SU-DHL-6 (cell line): ENCODE measurements around the gene ZNF593OS.

Experiments
- H2AFZ ChIP-seq: fragments of 200-600 bp; sonication (generic); 2 replicates; pipeline ENCODE4 v1.6.1; 2014; ENCODE audit warnings: low read depth, mild to moderate bottlenecking, moderate library complexity, mixed read lengths, antibody characterized with exemption, low read length; ENCODE audit not compliant: severe bottlenecking
- H3F3A ChIP-seq: fragments of 200-600 bp; shearing (Covaris generic); 2 replicates; pipeline ENCODE4 v1.6.0; 2016; ENCODE audit warnings: antibody characterized with exemption, mild to moderate bottlenecking; ENCODE audit not compliant: insufficient read depth
- H3K27ac ChIP-seq: fragments of 200-600 bp; sonication (generic); 2 replicates; pipeline ENCODE4 v1.5.1; 2016; ENCODE audit warnings: low read depth, mild to moderate bottlenecking, low read length, moderate library complexity, mixed read lengths
- H3K27me3 ChIP-seq: fragments of 200-600 bp; sonication (generic), shearing (Covaris generic); 2 replicates; pipeline ENCODE4 v1.6.0; 2014; ENCODE audit warnings: mild to moderate bottlenecking, low read length
- H3K36me3 ChIP-seq: fragments of 200-600 bp; sonication (generic); 2 replicates; pipeline ENCODE4 v1.6.1; 2014; ENCODE audit warnings: mild to moderate bottlenecking, low read length, mixed read lengths
- H3K4me2 ChIP-seq: fragments of 300-600, 200-600 bp; shearing (Covaris generic), sonication (generic); 2 replicates; pipeline ENCODE4 v1.6.0; 2014; ENCODE audit warnings: low read length, low read depth, mild to moderate bottlenecking; ENCODE audit not compliant: poor library complexity, severe bottlenecking
- H3K4me3 ChIP-seq: fragments of 200-600 bp; sonication (generic); 2 replicates; pipeline ENCODE4 v1.5.1; 2014; ENCODE audit warnings: antibody characterized with exemption, low read length, mild to moderate bottlenecking, mixed read lengths; ENCODE audit not compliant: insufficient read depth, poor library complexity, severe bottlenecking
- H3K79me2 ChIP-seq: fragments of 200-600 bp; sonication (generic); 2 replicates; pipeline ENCODE4 v1.6.1; 2014; ENCODE audit warnings: mild to moderate bottlenecking, low read length, moderate library complexity; ENCODE audit not compliant: insufficient read depth
- H3K9ac ChIP-seq: fragments of 200-600 bp; sonication (generic); 2 replicates; pipeline ENCODE4 v1.7.0; 2014; ENCODE audit warnings: mild to moderate bottlenecking, low read length
- H3K9me2 ChIP-seq: fragments of 200-600 bp; sonication (generic); replicated peaks from 2 replicates; pipeline ENCODE4 v1.6.1; 2014; ENCODE audit warnings: low read length; ENCODE audit not compliant: insufficient read depth
- H3K9me3 ChIP-seq: fragments of 200-600 bp; sonication (generic); 2 replicates; pipeline ENCODE4 v1.6.1; 2014; ENCODE audit warnings: low read length, mixed read lengths; ENCODE audit not compliant: insufficient read depth
- H4K20me1 ChIP-seq: fragments of 200-600 bp; sonication (generic); 2 replicates; pipeline ENCODE4 v1.6.1; 2014; ENCODE audit warnings: low read depth, mild to moderate bottlenecking, antibody characterized with exemption, low read length, moderate library complexity, mixed read lengths
- EZH2phosphoT487 ChIP-seq: fragments of 200-600 bp; sonication (generic), shearing (Covaris generic); conservative IDR thresholded peaks from 2 replicates; pipeline ENCODE4 v1.6.1; 2018; ENCODE audit warnings: mild to moderate bottlenecking, antibody characterized with exemption, low read length, moderate library complexity, mixed read lengths
- TF ChIP-seq, protein P1 (sequence below): fragments of 200-600 bp; sonication (generic); IDR thresholded peaks from one replicate; pipeline ENCODE4 v1.5.1; 2017; ENCODE audit warnings: antibody characterized with exemption, mild to moderate bottlenecking, low read length, moderate library complexity; ENCODE audit not compliant: insufficient read depth, poor library complexity, severe bottlenecking

The ZNF593OS gene

DNA sequence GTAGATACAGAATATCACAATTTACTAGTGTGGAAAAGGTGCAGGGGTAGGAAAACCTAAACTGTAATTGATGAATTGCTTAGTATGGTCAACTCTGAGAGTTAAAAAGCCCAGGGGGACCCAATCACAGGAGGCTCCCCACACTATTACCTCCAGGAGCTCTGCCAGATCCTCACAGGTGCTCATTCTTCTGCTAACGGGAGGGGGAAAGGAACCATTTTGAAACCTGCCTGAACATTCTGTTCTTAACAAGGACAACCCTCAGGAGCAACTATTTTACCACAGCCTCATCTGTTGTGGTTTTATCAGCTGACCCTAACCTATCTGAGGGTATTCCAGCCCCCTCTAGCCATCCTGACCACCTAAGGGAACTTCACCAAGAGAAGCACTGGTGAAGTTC lies 40.9 kb downstream of the ZNF593OS start:
- Histone ChIP-seq H3K36me3 (peaks cover 2% of the 10 kb centered on the region; the same call in 1 of the 2 replicates), H3K9me2 (no peaks in the 10 kb centered on the region), H3K4me3 (no peak overlapping the region), H3K79me2 (no peaks in the 10 kb centered on the region), H3K4me2 (no peak overlapping the region), H2AFZ (no peak overlapping the region), H3K9me3 (no peaks in the 10 kb centered on the region), H3F3A (peaks cover 10% of the 10 kb centered on the region), H3K27ac (no peak overlapping the region), H4K20me1 (no peaks in the 10 kb centered on the region), H3K9ac (no peak overlapping the region), H3K27me3 (no peaks in the 10 kb centered on the region)
- no peak for TF ChIP-seq EZH2phosphoT487
- TF ChIP-seq, protein P1, sequence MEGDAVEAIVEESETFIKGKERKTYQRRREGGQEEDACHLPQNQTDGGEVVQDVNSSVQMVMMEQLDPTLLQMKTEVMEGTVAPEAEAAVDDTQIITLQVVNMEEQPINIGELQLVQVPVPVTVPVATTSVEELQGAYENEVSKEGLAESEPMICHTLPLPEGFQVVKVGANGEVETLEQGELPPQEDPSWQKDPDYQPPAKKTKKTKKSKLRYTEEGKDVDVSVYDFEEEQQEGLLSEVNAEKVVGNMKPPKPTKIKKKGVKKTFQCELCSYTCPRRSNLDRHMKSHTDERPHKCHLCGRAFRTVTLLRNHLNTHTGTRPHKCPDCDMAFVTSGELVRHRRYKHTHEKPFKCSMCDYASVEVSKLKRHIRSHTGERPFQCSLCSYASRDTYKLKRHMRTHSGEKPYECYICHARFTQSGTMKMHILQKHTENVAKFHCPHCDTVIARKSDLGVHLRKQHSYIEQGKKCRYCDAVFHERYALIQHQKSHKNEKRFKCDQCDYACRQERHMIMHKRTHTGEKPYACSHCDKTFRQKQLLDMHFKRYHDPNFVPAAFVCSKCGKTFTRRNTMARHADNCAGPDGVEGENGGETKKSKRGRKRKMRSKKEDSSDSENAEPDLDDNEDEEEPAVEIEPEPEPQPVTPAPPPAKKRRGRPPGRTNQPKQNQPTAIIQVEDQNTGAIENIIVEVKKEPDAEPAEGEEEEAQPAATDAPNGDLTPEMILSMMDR, result no peak

DNA sequence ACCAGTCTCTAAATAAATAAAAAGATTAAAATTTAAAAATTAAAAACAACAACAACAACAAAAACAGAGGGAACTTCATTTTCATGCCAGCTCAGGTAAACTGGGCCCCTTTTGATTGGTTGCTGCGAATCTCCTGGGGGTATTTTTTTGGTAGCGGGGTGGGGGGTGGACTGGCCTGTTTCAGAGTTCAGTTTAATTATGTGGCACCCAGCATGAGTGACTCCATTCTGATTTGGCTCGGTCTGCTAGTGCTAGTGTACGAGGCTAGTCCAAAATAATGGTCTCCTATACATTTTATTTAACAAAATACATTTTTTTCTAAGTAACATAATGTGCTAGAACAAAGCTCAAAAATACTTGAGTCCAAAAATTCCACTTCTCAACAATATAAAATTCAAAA lies 41.9 kb downstream of the ZNF593OS start:
- Histone ChIP-seq H3F3A (peaks cover 14% of the 10 kb centered on the region), H3K79me2 (no peaks in the 10 kb centered on the region), H3K9me2 (no peaks in the 10 kb centered on the region), H2AFZ (no peak overlapping the region), H3K9ac (no peak overlapping the region), H3K4me2 (no peak overlapping the region), H3K27ac (no peak overlapping the region), H3K4me3 (no peak overlapping the region), H3K9me3 (no peaks in the 10 kb centered on the region), H3K36me3 (peaks cover 7% of the 10 kb centered on the region; the same call in 1 of the 2 replicates), H3K27me3 (no peaks in the 10 kb centered on the region), H4K20me1 (no peaks in the 10 kb centered on the region)
- no peak for TF ChIP-seq EZH2phosphoT487
- TF ChIP-seq, protein P1, result no peak

DNA sequence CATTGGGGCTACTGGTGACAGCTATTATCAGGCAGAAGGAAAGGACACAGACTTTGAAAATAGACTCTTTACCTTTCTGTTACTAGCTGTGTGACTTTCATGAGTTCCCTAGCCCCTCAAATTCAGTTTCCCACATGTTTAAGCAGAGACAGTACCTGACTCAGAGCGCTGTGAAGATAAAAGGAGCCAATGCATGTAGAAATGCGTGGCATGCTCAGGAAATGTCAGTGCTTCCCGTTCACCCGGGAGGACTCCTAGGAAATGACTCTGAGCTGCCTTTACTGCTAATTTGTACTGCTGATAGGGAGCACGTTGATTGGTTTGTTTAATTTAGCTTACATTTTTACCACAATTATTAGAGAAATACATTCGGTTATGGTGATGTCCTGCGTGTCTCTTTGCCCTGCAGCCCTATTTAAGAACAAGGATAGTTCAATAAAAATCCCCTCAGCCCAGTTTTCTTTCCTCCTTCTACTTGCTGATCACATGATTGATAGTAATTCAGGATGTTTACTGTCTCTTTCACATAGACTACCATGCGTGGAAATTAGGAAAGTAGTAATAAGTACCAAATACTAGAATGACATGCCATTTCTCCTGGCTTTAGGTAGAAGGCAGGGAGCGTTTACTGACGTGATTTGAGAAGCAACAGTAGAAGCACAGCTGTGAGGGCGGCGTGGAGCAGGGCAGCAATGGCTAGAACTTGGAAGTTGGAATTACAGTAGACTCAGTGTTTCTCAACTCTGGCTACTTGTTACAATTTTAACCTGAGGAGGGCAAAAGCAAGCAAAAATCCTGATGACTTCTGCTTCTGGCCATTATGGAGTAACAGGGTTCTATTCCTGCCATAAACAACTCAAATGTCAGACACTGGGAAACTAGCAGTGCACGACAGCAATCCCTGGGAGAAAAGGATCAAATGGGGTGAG lies 44.1 kb downstream of the ZNF593OS start:
- Histone ChIP-seq H3K4me3 (no peak overlapping the region), H3K27me3 (no peaks in the 10 kb centered on the region), H3K4me2 (peak overlapping the region; percentile 60), H3K79me2 (no peaks in the 10 kb centered on the region), H3K9ac (no peak overlapping the region), H4K20me1 (no peaks in the 10 kb centered on the region), H2AFZ (no peak overlapping the region), H3K27ac (no peak overlapping the region), H3K9me2 (no peaks in the 10 kb centered on the region), H3K9me3 (no peaks in the 10 kb centered on the region), H3F3A (peaks cover 14% of the 10 kb centered on the region), H3K36me3 (peaks cover 21% of the 10 kb centered on the region)
- TF ChIP-seq, protein P1, result no peak
- no peak for TF ChIP-seq EZH2phosphoT487
